Measurements from ENCODE around the gene CDH24.

Gene CDH24

DNA sequence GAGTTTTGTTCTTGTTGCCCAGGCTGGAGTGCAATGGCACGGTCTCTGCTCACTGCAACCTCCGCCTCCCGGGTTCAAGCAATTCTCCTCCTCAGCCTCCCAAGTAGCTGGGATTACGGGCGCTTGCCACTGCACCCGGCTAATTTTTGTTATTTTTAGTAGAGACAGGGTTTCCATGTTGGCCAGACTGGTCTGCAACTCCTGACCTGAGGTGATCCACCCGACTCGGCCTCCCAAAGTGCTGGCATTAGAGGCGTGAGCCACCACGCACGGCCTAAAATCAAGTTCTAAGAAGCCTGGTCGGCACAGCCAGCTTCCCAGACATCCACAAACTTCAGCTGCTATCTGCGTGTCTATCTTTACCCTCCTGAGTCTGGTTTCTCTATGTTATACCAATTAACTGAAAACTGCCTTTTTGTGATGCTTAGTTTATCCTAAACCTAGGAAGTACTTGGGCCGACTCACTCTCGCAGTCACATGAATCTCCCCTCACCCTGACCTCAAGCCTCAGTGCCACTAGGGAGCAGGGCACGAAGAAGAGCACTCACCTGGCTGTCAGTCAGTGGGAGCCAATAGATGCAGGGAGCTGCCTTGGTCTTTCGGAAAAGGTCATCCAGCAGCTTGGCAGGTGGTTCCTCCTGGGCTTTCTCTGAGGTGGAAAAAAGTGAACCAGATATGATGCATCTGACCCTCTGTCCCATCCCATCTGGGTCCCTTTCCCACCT lies 3.4 kb upstream of the CDH24 start:
- DNase-seq (ENCODE audit: low read depth), result no peak

- DNase-seq (ENCODE audit: low read depth), result no peak
Measured at GRCh38 chr14:23058654-23059504, 1.6 kb upstream of the CDH24 start.

DNA sequence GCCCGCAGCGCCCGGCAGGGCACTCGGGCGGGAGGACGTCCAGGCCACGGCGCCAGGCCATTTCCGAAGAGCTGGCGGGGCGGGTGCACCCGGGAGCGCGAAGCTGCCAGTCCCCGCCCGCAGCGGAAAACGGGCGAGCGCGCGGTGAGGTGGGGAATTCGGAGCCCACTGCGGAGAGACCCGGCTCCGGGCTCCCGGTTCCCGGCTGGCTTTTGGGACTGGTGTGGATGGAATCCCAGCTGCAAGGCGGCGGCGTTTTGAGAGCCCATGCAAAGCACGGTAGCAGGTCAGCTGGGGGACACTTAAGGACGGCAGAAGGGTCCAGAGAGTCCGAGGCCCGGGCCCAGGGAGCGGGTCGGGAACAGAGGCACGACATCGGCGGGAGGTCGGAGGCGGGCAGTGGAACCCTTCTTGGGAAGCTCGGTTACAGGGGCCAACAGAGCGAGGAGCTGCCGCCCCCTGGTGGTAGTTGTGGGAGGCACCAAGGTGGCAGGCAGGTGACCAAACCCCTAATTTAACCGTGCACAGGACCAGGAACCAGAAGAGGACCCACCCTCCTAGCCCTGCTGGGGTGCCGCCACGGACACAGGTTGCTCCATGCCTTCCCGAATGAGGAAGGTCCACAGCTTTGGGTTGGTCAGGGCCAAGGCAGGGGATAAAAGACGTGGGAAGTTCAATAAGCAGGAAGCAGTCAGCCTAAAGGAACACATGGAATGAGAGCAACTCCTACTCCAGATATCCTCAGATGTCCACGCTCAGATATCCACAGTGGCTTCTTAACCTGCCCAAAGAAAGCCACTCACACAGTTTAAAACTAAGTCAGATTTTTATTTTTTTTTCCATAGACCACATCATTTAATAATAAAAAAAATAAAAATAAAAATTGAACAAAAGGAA lies 685 bp upstream of the CDH24 start:
- peak; percentile 82 for DNase-seq (ENCODE audit: low read depth)

GRCh38 chr14:23056145-23056955 lies 970 bp downstream of the CDH24 start:
- peak; percentile 52 for DNase-seq (ENCODE audit: low read depth)

- no peak for DNase-seq (ENCODE audit: low read depth)
Measured at GRCh38 chr14:23055621-23056144, 1.6 kb downstream of the CDH24 start.

DNA sequence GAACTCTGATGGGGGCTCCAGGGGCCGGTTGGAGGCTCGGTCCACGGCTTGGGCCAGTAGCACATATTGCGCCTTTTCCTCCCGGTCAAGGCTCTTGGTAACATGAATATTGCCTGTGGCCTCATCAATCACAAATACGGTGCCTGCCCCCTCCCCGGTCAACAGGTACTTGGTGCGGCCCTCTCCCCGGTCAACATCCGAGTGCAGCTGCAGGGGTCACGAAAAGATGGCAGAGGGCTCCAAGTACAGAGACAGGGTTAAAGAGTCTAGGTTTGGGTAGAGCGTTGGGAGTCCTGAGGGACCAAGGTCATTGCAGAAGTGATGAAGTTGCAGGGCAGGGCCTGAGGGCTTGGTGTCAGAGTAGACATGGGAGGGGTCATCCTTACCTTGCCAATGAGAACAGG lies 2.2 kb downstream of the CDH24 start:
- no peak for DNase-seq (ENCODE audit: low read depth)

- DNase-seq (ENCODE audit: low read depth), result no peak
Measured at GRCh38 chr14:23054000-23054811, 3.1 kb downstream of the CDH24 start.

DNA sequence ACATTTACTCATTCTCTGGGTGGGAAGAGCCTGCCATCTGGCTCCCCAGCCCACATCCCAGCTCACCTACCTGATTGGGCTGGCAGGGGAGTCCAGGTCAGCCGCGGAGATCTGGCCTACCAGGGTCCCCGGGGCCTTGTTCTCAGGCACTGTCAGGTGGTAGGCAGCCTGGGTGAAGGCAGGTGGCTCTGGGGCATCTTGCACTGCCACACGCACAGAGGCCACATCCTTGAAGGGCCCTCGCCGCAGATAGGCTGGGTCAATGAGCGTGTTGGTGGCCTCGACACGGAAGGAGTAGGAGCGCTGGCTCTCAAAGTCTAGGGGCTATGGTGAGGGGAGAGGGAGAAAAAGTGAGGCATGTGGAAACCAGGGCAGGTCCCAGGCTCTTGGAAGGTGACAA lies 3.9 kb downstream of the CDH24 start:
- no peak for DNase-seq (ENCODE audit: low read depth)

- DNase-seq (ENCODE audit: low read depth), result no peak
Measured at GRCh38 chr14:23052671-23053070, 4.6 kb downstream of the CDH24 start.

- no peak for DNase-seq (ENCODE audit: low read depth)
Measured at GRCh38 chr14:23052182-23052623, 5.1 kb downstream of the CDH24 start.

DNA sequence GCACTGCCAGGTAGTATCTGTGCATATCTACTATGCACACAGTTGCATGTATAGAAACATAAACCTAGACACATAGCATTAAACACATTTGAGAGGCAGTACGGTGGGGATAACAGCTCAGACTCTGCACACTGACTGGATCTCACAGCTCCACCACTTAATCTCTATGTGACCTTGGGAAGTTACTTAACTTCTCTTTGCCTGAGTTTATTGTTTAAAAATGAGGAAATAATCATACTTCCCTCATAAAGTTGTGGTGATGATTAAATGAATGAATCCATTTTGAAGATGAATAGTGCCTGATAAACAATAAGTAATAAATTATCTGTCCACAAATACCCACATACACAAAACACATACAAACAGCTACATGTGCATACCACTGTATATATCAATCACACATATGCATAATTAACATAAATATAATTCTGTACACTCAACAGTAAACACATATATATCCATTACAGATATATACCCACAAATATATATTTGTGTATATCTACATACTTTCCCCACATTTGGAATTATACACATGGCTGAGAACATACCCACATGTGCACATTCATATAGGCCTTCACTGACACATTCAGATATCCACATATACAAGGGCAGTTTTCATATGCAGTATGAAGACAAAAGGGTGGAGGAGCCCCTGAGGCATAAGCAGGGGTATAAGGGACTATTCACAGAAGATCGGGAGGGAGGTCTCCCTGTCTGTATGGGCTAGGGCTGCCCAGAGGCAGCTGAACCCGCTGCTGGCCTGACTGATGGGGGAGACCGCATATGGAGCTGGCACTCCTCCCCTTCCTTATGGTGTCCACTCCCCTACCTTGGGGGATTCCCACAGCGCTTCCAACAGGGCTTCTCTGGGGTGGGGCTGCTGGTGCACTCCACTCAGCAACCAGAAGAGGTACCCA lies 5.9 kb downstream of the CDH24 start:
- DNase-seq (ENCODE audit: low read depth), result no peak

DNA sequence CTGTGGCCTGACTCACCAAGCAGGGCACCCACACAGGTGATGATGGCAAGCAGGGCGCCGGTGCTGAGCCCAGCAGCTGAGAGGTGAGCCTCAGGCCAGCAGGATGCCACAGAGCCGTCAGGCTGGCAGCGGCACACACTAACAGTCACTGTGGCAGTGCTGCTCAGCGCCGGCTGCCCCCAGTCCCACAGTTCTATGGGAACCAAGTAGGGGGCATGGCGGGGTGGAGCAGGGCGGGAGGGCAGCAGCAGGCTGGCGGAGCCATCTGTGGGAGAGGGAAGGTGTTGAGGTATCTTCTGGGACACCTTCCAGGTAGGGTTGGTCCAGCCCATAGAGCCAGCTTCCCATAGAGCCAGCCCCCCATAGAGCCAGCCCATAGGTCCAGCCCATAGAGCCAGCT lies 8.3 kb downstream of the CDH24 start:
- DNase-seq (ENCODE audit: low read depth), result no peak

- DNase-seq (ENCODE audit: low read depth), result no peak
Measured at GRCh38 chr14:23047751-23048693, 9.3 kb downstream of the CDH24 start.

- DNase-seq (ENCODE audit: low read depth), result no peak
Measured at GRCh38 chr14:23047034-23047634, 10.2 kb downstream of the CDH24 start.

GRCh38 chr14:23045419-23046357 lies 11.6 kb downstream of the CDH24 start:
- no peak for DNase-seq (ENCODE audit: low read depth)

DNA sequence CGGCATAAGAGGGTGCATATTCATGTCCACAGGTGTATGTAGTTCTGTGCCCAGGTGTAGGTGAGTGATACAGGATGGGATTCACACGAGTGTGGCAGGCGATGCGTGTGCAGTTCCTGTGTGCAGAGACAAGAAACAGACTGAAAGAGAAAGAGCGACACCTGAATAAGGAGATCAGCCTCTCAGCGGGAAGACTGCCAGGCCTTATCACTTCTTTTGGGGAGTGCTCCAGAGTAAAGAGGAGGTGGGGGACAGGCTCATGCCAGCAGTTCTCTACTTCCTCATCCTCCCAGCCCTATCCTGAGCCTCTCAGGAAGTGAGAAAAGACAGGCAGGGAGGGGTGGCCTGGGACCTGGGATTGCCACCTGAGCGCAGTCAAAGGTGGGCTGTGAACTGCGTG lies 12.5 kb downstream of the CDH24 start:
- DNase-seq (ENCODE audit: low read depth), result no peak

- no peak for DNase-seq (ENCODE audit: low read depth)
Measured at GRCh38 chr14:23043754-23044153, 13.6 kb downstream of the CDH24 start.
